Keratinocyte (primary cell): ENCODE data around the gene PFKFB3. TPM values are rescaled to one million over a fixed set of nuclear protein-coding genes. Genes with fewer than 3 reads are reported as not detected.

Source experiments
- DNase-seq: peaks from one replicate; pipeline ENCODE4 v3.0.0-alpha.2; 2011; ENCODE audit warnings: low read depth, missing footprints, low spot score
- FAIRE-seq: peaks from 2 replicates; lab custom pipeline; 2011; peaks lifted over from hg19 to GRCh38; lab: Jason Lieb, UNC
- H2AFZ ChIP-seq: 2 replicates; pipeline ENCODE4 v1.6.0; 2012; ENCODE audit warnings: low read length, control low read depth, inconsistent platforms; ENCODE audit not compliant: control insufficient read depth
- H3K27ac ChIP-seq: 2 replicates; pipeline ENCODE4 v1.5.1; 2011; ENCODE audit warnings: low read length; ENCODE audit not compliant: control insufficient read depth, insufficient read depth
- H3K27me3 ChIP-seq: 3 replicates; pipeline ENCODE4 v1.6.0; 2011; ENCODE audit warnings: low read length; ENCODE audit not compliant: control insufficient read depth, insufficient read depth; ENCODE audit errors: extremely low read depth
- H3K36me3 ChIP-seq, 2 experiments: 2 replicates in 1 of 2; 3 replicates in 1 of 2; pipeline ENCODE4 v1.5.1; 2011; ENCODE audit warnings: low read length in 2 of 2, mild to moderate bottlenecking in 1 of 2; ENCODE audit not compliant: control insufficient read depth in 2 of 2, insufficient read depth in 2 of 2; ENCODE audit errors: extremely low read depth in 1 of 2
- H3K4me1 ChIP-seq: 3 replicates; pipeline ENCODE4 v1.5.1; 2011; ENCODE audit warnings: low read length; ENCODE audit not compliant: control insufficient read depth, insufficient read depth; ENCODE audit errors: extremely low read depth
- H3K4me2 ChIP-seq: 3 replicates; pipeline ENCODE4 v1.6.0; 2011; ENCODE audit warnings: low read depth, low read length; ENCODE audit not compliant: control insufficient read depth, insufficient read depth; ENCODE audit errors: extremely low read depth
- H3K4me3 ChIP-seq, 3 experiments: fragments of 200-600 bp in 1 of 3; sonication (generic) in 1 of 3; 2 replicates in 2 of 3; 3 replicates in 1 of 3; pipeline ENCODE4 v1.5.1; 2011 to 2016; ENCODE audit warnings: low read length in 3 of 3, mild to moderate bottlenecking in 3 of 3, control low read depth in 2 of 3, inconsistent platforms in 1 of 3, low read depth in 1 of 3, mixed read lengths in 1 of 3, mixed run types in 1 of 3, moderate library complexity in 1 of 3; ENCODE audit not compliant: control insufficient read depth in 2 of 3, insufficient read depth in 2 of 3; ENCODE audit errors: extremely low read depth in 1 of 3
- H3K79me2 ChIP-seq: 2 replicates; pipeline ENCODE4 v1.6.0; 2012; ENCODE audit warnings: low read length; ENCODE audit not compliant: control insufficient read depth, insufficient read depth
- H3K9ac ChIP-seq: 3 replicates; pipeline ENCODE4 v1.6.0; 2011; ENCODE audit warnings: low read length; ENCODE audit not compliant: control insufficient read depth, insufficient read depth; ENCODE audit errors: extremely low read depth
- H3K9me1 ChIP-seq: 3 replicates; pipeline ENCODE4 v1.6.0; 2011; ENCODE audit warnings: low read length; ENCODE audit not compliant: control insufficient read depth, insufficient read depth; ENCODE audit errors: extremely low read depth
- H3K9me3 ChIP-seq: 2 replicates; pipeline ENCODE4 v1.5.1; 2012; ENCODE audit warnings: low read depth, low read length; ENCODE audit not compliant: control insufficient read depth
- H4K20me1 ChIP-seq: 3 replicates; pipeline ENCODE4 v1.6.0; 2011; ENCODE audit warnings: low read length; ENCODE audit not compliant: control insufficient read depth, insufficient read depth; ENCODE audit errors: extremely low read depth
- CTCF ChIP-seq, 3 experiments: IDR thresholded peaks in 1 of 3; conservative IDR thresholded peaks in 1 of 3; optimal IDR thresholded peaks in 1 of 3; 2 replicates in 2 of 3; 3 replicates in 1 of 3; pipeline versions ENCODE3 to v1.5.1; 2011; ENCODE audit warnings: low read length in 3 of 3, mild to moderate bottlenecking in 3 of 3, moderate library complexity in 2 of 3, control low read depth in 1 of 3, inconsistent platforms in 1 of 3; ENCODE audit not compliant: insufficient read depth in 2 of 3; ENCODE audit errors: extremely low read depth in 1 of 3
- EZH2 ChIP-seq: IDR thresholded peaks from one replicate; pipeline ENCODE4 v1.6.1; 2012; ENCODE audit warnings: inconsistent platforms, mild to moderate bottlenecking, low read length, moderate library complexity
- dilution Hi-C: fragments of 300-500 bp; cut with MboI; formaldehyde crosslinking; loops from one replicate; pipeline ENCODE4 v1.7.0; 2020; ENCODE audit warnings: low sequenced_read_pairs; ENCODE audit not compliant: extremely low pct_ligation_motif_present
- polyA plus RNA-seq, 5 experiments: library from polyadenylated mRNA; depleted of rRNA in 3 of 5; stranded (reverse) in 3 of 5; stranded (forward) in 1 of 5; unstranded in 1 of 5; fragments of >200 nt; gene quantifications; 1 replicate in 1 of 5; 2 replicates in 3 of 5; 3 replicates in 1 of 5; pipeline versions ENCODE4 v1.2.1 to v1.2.3, GENCODE V29; 2011 to 2012; ENCODE audit warnings: missing spikeins in 2 of 5, low read depth in 1 of 5, low replicate concordance in 1 of 5

The PFKFB3 gene
- polyA plus RNA-seq, 1 donor (not counting 4 experiments of a cell fraction or from before 2014, with no cell fraction given), result 18.6 TPM

DNA sequence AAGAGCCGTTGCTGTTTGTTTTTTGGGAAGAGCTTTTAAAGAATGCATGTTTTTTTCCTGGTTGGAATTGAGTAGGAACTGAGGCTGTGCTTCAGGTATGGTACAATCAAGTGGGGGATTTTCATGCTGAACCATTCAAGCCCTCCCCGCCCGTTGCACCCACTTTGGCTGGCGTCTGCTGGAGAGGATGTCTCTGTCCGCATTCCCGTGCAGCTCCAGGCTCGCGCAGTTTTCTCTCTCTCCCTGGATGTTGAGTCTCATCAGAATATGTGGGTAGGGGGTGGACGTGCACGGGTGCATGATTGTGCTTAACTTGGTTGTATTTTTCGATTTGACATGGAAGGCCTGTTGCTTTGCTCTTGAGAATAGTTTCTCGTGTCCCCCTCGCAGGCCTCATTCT, 31.6 kb downstream of the PFKFB3 start:
- no peaks in the 10 kb centered on the region for H3K27me3 ChIP-seq
- H2AFZ ChIP-seq, result no peak overlapping the region
- H3K4me1 ChIP-seq, result peaks cover 2% of the 10 kb centered on the region
- no peaks in the 10 kb centered on the region for H3K79me2 ChIP-seq
- TF ChIP-seq EZH2, result no peak
- no peak for TF ChIP-seq CTCF (optimal IDR thresholded peaks at IDR 0.05 in 1 of 3, IDR thresholded peaks at IDR 0.05 in 1 of 3, conservative IDR thresholded peaks at IDR 0.05 in 1 of 3; ENCODE audit: extremely low read depth in 1 of 3, insufficient read depth in 2 of 3, low read length in 3 of 3)
- H4K20me1 ChIP-seq, result no peaks in the 10 kb centered on the region
- no peak overlapping the region for H3K4me3 ChIP-seq
- H3K9me1 ChIP-seq, result no peaks in the 10 kb centered on the region
- dilution Hi-C loops, result no loop called here
- H3K4me2 ChIP-seq, result no peak overlapping the region
- DNase-seq (no peak), FAIRE-seq (no peak)
- no peaks in the 10 kb centered on the region for H3K9me3 ChIP-seq
- H3K36me3 ChIP-seq, result peaks cover 11 to 28% of the 10 kb centered on the region in 2 experiments
- no peak overlapping the region for H3K27ac ChIP-seq
- no peak overlapping the region for H3K9ac ChIP-seq

- Histone ChIP-seq H3K27ac (no peak overlapping the region), H2AFZ (no peak overlapping the region), H3K9me3 (no peaks in the 10 kb centered on the region), H3K79me2 (no peaks in the 10 kb centered on the region), H3K4me3 (no peak overlapping the region), H3K9me1 (no peaks in the 10 kb centered on the region), H3K4me2 (no peak overlapping the region), H3K27me3 (no peaks in the 10 kb centered on the region), H3K36me3 (peaks cover 11 to 17% of the 10 kb centered on the region in 2 experiments), H3K4me1 (peaks cover 10% of the 10 kb centered on the region), H4K20me1 (no peaks in the 10 kb centered on the region), H3K9ac (no peak overlapping the region)
- DNase-seq, result no peak
- no peak for FAIRE-seq
- dilution Hi-C loops, result no loop called here
- no peak for TF ChIP-seq CTCF (optimal IDR thresholded peaks at IDR 0.05 in 1 of 3, IDR thresholded peaks at IDR 0.05 in 1 of 3, conservative IDR thresholded peaks at IDR 0.05 in 1 of 3; ENCODE audit: extremely low read depth in 1 of 3, insufficient read depth in 2 of 3, low read length in 3 of 3)
- TF ChIP-seq EZH2, result no peak
Measured at GRCh38 chr10:6236349-6237198, 33.8 kb downstream of the PFKFB3 start.
